HUDEP-2 (cell line): ENCODE measurements around the gene KCNQ4.

ENCODE experiments used
- DNase-seq, 76 experiments: peaks; one replicate each; lab custom pipeline; 2025; ENCODE audit not compliant: unreplicated experiment in 76 of 76; lab: John Stamatoyannopoulos, UW

Gene KCNQ4

GRCh38 chr1:40774266-40774998 is 9.2 kb upstream of the KCNQ4 start:
- peak in 52 of 76 experiments; percentile 5 to 58 (median 36) for DNase-seq

GRCh38 chr1:40776236-40777072 is 7.1 kb upstream of the KCNQ4 start:
- DNase-seq, result no peak

GRCh38 chr1:40777224-40777970 is 6.2 kb upstream of the KCNQ4 start:
- no peak for DNase-seq

- DNase-seq, result no peak
These were observed 2.6 kb upstream of the KCNQ4 start for GRCh38 chr1:40780678-40781607.

- DNase-seq, result no peak
These were observed 2.0 kb upstream of the KCNQ4 start for GRCh38 chr1:40781608-40781971.

GRCh38 chr1:40782371-40782956 is 1.1 kb upstream of the KCNQ4 start:
- DNase-seq, result no peak

GRCh38 chr1:40784141-40784770 is 669 bp downstream of the KCNQ4 start:
- peak in 3 of 76 experiments; percentile 14 to 20 (median 18) for DNase-seq

- DNase-seq, result peak in 2 of 76 experiments; percentile 6 to 17
These were observed 1.2 kb downstream of the KCNQ4 start for GRCh38 chr1:40784771-40785151.

GRCh38 chr1:40785446-40785845 is 1.9 kb downstream of the KCNQ4 start:
- no peak for DNase-seq

GRCh38 chr1:40786171-40786994 is 2.8 kb downstream of the KCNQ4 start:
- DNase-seq, result no peak

- DNase-seq, result no peak
These were observed 3.6 kb downstream of the KCNQ4 start for GRCh38 chr1:40786995-40787705.

- no peak for DNase-seq
These were observed 4.4 kb downstream of the KCNQ4 start for GRCh38 chr1:40787737-40788560.

- DNase-seq, result no peak
These were observed 5.2 kb downstream of the KCNQ4 start for GRCh38 chr1:40788561-40789341.

GRCh38 chr1:40789342-40789598 is 5.7 kb downstream of the KCNQ4 start:
- DNase-seq, result no peak

- no peak for DNase-seq
These were observed 6.3 kb downstream of the KCNQ4 start for GRCh38 chr1:40789661-40790430.

GRCh38 chr1:40792036-40792435 is 8.4 kb downstream of the KCNQ4 start:
- DNase-seq, result no peak
